GM18858 (cell line): Measurements from ENCODE around the gene MIGA1.
"Not testable (repeated sequence)": the region's sequence is repeated elsewhere in the genome, so short reads cannot be mapped to it uniquely, and the experiment has no call there.

Experiments used
- ATAC-seq: cut with Tn5 transposase; IDR thresholded peaks from one replicate; pipeline ENCODE4 v1.9.1; 2021; ENCODE audit not compliant: unreplicated experiment

Gene MIGA1

DNA sequence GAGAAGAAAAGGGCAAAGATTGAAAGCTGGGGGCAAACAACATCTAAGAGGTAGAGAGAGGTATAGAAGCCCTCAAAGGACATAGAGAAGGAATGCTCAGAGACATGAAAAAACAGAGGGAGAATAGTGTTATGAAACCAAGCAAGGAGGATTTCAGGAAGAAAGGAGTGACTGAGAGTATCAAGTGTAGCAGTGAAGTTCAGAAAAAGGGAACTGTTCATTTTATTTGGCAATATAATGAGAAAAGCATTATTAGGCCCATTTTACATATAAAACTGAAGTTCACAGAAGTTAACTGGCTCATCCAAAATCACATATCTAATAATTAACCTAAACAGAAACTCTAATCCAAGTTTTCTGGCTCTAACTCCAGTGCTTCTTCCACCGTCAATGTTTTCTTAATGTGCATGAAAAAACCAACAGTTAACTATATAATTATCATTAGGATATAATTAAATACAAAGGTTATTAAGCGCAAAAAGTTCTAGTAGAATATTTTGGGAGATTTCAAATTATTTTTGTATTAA is 126.6 kb downstream of the MIGA1 start:
- ATAC-seq: no peak

GRCh38 chr1:77906624-77907023 is 127.2 kb downstream of the MIGA1 start:
- ATAC-seq: no peak

- ATAC-seq: no peak
Observed at GRCh38 chr1:77910116-77910515, 130.7 kb downstream of the MIGA1 start.

DNA sequence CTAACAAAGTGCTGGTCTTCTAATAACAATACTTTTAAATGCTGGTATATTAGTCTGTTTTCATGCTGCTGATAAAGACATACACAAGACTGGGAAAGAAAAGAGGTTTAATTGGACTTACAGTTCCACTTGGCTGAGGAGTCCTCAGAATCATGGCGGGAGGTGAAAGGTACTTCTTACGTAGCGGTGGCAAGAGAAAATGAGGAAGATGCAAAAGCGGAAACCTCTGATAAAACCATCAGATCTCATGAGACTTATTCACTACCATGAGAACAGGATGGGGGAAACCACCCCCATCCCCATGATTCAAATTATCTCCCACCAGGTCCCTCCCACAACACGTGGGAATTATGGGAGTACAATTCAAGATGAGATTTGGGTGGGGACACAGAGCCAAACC is 139.5 kb downstream of the MIGA1 start:
- ATAC-seq: not testable (repeated sequence)

- ATAC-seq: no peak
Observed at GRCh38 chr1:77925518-77925917, 146.1 kb downstream of the MIGA1 start.

- no peak for ATAC-seq
Observed at GRCh38 chr1:77925956-77926355, 146.5 kb downstream of the MIGA1 start.

- no peak for ATAC-seq
Observed at GRCh38 chr1:77926561-77927357, 147.3 kb downstream of the MIGA1 start.

DNA sequence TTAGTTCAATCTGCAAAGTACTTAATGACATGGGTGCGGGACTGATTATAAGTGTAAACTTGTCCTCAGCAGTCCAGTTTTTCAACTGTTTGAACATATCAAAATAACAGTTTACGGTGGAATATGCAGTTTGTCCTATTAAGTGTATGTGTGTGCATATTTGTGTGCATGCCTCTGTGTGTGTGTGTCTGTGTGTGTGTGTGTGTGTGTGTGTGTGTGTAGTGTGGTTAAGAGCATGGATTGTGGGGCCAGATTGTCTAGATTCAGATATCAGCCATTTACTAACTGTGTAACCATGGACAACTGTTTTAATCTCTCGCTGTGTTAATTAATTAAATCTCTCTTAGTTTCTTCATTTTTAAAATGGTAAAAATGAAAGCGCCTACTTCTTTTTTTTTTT is 148.0 kb downstream of the MIGA1 start:
- ATAC-seq: no peak
